Esophagus muscularis mucosa (tissue), 4 donors: ENCODE data around the gene EEIG1. TPM values are rescaled to one million over a fixed set of nuclear protein-coding genes. Genes with fewer than 3 reads are reported as not detected.

Experiments
- DNase-seq: peaks from one replicate; pipeline ENCODE4 v3.0.0-alpha.2; 2017; ENCODE audit errors: extremely low spot score
- H3K27ac ChIP-seq, 4 donors: fragments of 200-600 bp; sonication (generic); replicated peaks in 1 of 4; 1 replicate in 3 of 4; 2 replicates in 1 of 4; pipeline ENCODE4 v1.5.1; 2016 to 2019; ENCODE audit warnings: mild to moderate bottlenecking in 1 of 4
- H3K27me3 ChIP-seq, 4 donors: fragments of 200-600 bp; sonication (generic); one replicate each; pipeline versions ENCODE4 v1.5.1 to v1.6.0; 2016 to 2019
- H3K36me3 ChIP-seq, 4 donors: fragments of 200-600 bp; sonication (generic); one replicate each; pipeline ENCODE4 v1.5.1; 2016 to 2019
- H3K4me1 ChIP-seq, 4 donors: fragments of 200-600 bp; sonication (generic); one replicate each; pipeline ENCODE4 v1.5.1; 2016 to 2019
- H3K4me3 ChIP-seq, 4 donors: fragments of 200-600 bp; sonication (generic); 1 replicate in 2 of 4; 2 replicates in 2 of 4; pipeline ENCODE4 v1.5.1; 2016 to 2019; ENCODE audit warnings: mild to moderate bottlenecking in 4 of 4, moderate library complexity in 1 of 4
- H3K9me3 ChIP-seq, 4 donors: fragments of 200-600 bp; sonication (generic); 1 replicate in 3 of 4; 2 replicates in 1 of 4; pipeline ENCODE4 v1.5.1; 2016 to 2019
- EP300 ChIP-seq: sonication (generic); formaldehyde crosslinking; IDR thresholded peaks from one replicate; pipeline ENCODE4 v1.6.1; 2017; ENCODE audit warnings: antibody characterized with exemption
- POLR2A ChIP-seq: fragments of 450-650 bp; IDR thresholded peaks from one replicate; pipeline ENCODE4 v1.6.1; 2017; ENCODE audit warnings: antibody characterized with exemption, moderate library complexity, mild to moderate bottlenecking, low read depth
- POLR2AphosphoS5 ChIP-seq, 2 donors: sonication (generic); formaldehyde crosslinking; IDR thresholded peaks; one replicate each; pipeline ENCODE4 v1.6.1; 2017; ENCODE audit warnings: antibody characterized with exemption in 2 of 2
- WGBS: methylation state at CpG from one replicate; pipeline ENCODE4 v1.1.5; 2018; 5-methylcytosine and 5-hydroxymethylcytosine counted together
- intact Hi-C: fragments of 100-400 bp; cut with DNase I; formaldehyde crosslinking; loops from one replicate; pipeline ENCODE4 v1.15.1; 2023
- total RNA-seq, 4 donors: library from RNA; depleted of rRNA; stranded (reverse); fragments of >200 nt; gene quantifications; one replicate each; pipeline versions ENCODE4 v1.1.0 to v1.2.1, GENCODE V29; 2016
- TF ChIP-seq, protein P1 (sequence below), 3 experiments: fragments of 200-600 bp in 2 of 3; fragments of 450-650 bp in 1 of 3; sonication (generic) in 2 of 3; IDR thresholded peaks; one replicate each; pipeline ENCODE4 v1.5.1; 2017 to 2019; ENCODE audit warnings: antibody characterized with exemption in 3 of 3, mild to moderate bottlenecking in 2 of 3, moderate library complexity in 1 of 3

EEIG1 gene
- total RNA-seq, 4 donors from 2014 or later = 12.4 to 29.5 (median 20.0) TPM

GRCh38 chr9:127970401-127971313, 10.1 kb downstream of the EEIG1 start:
- DNase-seq = no peak
- no peaks in the 10 kb centered on the region for H3K36me3 ChIP-seq
- intact Hi-C loops = loop anchor here (10.0 kb wide), 1 partner anchor 124 kb away; no protein-coding TSS in a partner anchor
- peaks cover 0 to 4% (median 0%) of the 10 kb centered on the region in 4 donors for H3K27me3 ChIP-seq
- 70% methylated on average over 16 of the region's 16 CpGs for WGBS
- H3K27ac ChIP-seq = peak overlapping the region; percentile 91 to 97 (median 96)
- peaks cover 98 to 100% (median 100%) of the 10 kb centered on the region in 4 donors for H3K4me1 ChIP-seq
- no peak for TF ChIP-seq POLR2A
- TF ChIP-seq, protein P1, sequence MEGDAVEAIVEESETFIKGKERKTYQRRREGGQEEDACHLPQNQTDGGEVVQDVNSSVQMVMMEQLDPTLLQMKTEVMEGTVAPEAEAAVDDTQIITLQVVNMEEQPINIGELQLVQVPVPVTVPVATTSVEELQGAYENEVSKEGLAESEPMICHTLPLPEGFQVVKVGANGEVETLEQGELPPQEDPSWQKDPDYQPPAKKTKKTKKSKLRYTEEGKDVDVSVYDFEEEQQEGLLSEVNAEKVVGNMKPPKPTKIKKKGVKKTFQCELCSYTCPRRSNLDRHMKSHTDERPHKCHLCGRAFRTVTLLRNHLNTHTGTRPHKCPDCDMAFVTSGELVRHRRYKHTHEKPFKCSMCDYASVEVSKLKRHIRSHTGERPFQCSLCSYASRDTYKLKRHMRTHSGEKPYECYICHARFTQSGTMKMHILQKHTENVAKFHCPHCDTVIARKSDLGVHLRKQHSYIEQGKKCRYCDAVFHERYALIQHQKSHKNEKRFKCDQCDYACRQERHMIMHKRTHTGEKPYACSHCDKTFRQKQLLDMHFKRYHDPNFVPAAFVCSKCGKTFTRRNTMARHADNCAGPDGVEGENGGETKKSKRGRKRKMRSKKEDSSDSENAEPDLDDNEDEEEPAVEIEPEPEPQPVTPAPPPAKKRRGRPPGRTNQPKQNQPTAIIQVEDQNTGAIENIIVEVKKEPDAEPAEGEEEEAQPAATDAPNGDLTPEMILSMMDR (IDR thresholded peaks at IDR 0.05) = no peak
- H3K4me3 ChIP-seq = no peak overlapping the region
- no peaks in the 10 kb centered on the region for H3K9me3 ChIP-seq

- no peaks in the 10 kb centered on the region for H3K36me3 ChIP-seq
- WGBS = 49% methylated on average over 10 of the region's 10 CpGs
- peak overlapping the region in 1 of 4 donors; percentile 16 for H3K4me3 ChIP-seq
- no peaks in the 10 kb centered on the region for H3K9me3 ChIP-seq
- H3K4me1 ChIP-seq = peaks cover 98 to 100% (median 100%) of the 10 kb centered on the region in 4 donors
- TF ChIP-seq POLR2AphosphoS5 (IDR thresholded peaks at IDR 0.05) (peak; percentile 71 to 82), POLR2A (no peak)
- intact Hi-C loops = no loop called here
- H3K27me3 ChIP-seq = peaks cover 0 to 4% (median 0%) of the 10 kb centered on the region in 4 donors
- DNase-seq = no peak
- H3K27ac ChIP-seq = peak overlapping the region; percentile 91 to 97 (median 96)
Observed at GRCh38 chr9:127968700-127969383, 11.9 kb downstream of the EEIG1 start.

DNA sequence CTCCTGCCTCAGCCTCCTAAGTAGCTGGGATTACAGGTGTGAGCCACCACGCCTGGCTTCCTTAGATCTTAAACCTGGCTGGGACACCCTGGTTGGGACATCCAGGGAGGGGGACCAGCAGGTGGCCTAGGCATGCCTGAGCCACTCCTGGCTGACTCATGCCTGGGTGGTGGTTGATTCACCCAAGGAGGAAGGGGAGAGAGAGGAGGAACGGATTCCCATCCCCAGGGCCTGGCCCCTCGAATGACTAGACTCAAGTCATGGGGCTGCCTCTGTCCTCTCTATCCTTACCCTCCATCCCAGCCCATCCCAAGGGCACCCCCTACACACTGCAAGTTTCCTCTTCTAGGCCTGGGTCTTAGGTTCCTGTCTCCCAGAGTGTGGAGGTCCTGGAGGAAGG, 12.7 kb downstream of the EEIG1 start:
- peak overlapping the region; percentile 91 to 97 (median 96) for H3K27ac ChIP-seq
- H3K4me3 ChIP-seq = no peak overlapping the region
- peaks cover 97 to 100% (median 100%) of the 10 kb centered on the region in 4 donors for H3K4me1 ChIP-seq
- intact Hi-C loops = no loop called here
- TF ChIP-seq EP300 (no peak), POLR2A (no peak), POLR2AphosphoS5 (IDR thresholded peaks at IDR 0.05) (no peak)
- TF ChIP-seq, protein P1 (IDR thresholded peaks at IDR 0.05) = no peak
- 84% methylated on average over 2 of the region's 3 CpGs for WGBS
- no peak for DNase-seq
- H3K27me3 ChIP-seq = peaks cover 0 to 4% (median 0%) of the 10 kb centered on the region in 4 donors
- no peaks in the 10 kb centered on the region for H3K9me3 ChIP-seq
- H3K36me3 ChIP-seq = no peaks in the 10 kb centered on the region

- no peaks in the 10 kb centered on the region for H3K9me3 ChIP-seq
- 71% methylated on average over 9 of the region's 9 CpGs for WGBS
- H3K4me1 ChIP-seq = peaks cover 97 to 100% (median 100%) of the 10 kb centered on the region in 4 donors
- no peak overlapping the region for H3K4me3 ChIP-seq
- DNase-seq = no peak
- peaks cover 0 to 4% (median 0%) of the 10 kb centered on the region in 4 donors for H3K27me3 ChIP-seq
- TF ChIP-seq POLR2AphosphoS5 (IDR thresholded peaks at IDR 0.05) (no peak), EP300 (no peak), POLR2A (no peak)
- TF ChIP-seq, protein P1 (IDR thresholded peaks at IDR 0.05) = no peak
- intact Hi-C loops = no loop called here
- H3K27ac ChIP-seq = peak overlapping the region; percentile 91 to 97 (median 96)
- no peaks in the 10 kb centered on the region for H3K36me3 ChIP-seq
Observed at GRCh38 chr9:127967151-127967809, 13.5 kb downstream of the EEIG1 start.
